Left lung (tissue), 10 donors: ENCODE data around the gene SNX5. TPM values are rescaled to one million over a fixed set of nuclear protein-coding genes. Genes with fewer than 3 reads are reported as not detected.
A peak's percentile ranks its signal among the peaks of the same experiment; 100 is the strongest.

ENCODE experiments used
- ATAC-seq: fragments of 200-7000 bp; cut with Tn5 transposase; one replicate; pipeline ENCODE4 v1.9.1; 2020; ENCODE audit warnings: moderate library complexity
- DNase-seq, 4 donors: peaks; one replicate each; pipeline ENCODE4 v3.0.0-alpha.2; 2013 to 2020
- H3K27ac ChIP-seq, 2 donors: fragments of 200-600 bp; sonication (generic) in 1 of 2; one replicate each; pipeline versions ENCODE4 v1.5.0 to v1.8.0; 2020 to 2021
- H3K27me3 ChIP-seq, 2 donors: fragments of 200-600 bp; sonication (generic) in 1 of 2; one replicate each; pipeline versions ENCODE4 v1.5.0 to v1.8.0; 2020 to 2021
- H3K36me3 ChIP-seq, 2 donors: fragments of 200-600 bp; sonication (generic) in 1 of 2; one replicate each; pipeline versions ENCODE4 v1.5.0 to v1.8.0; 2020 to 2021
- H3K4me1 ChIP-seq, 2 donors: fragments of 200-600 bp; one replicate each; pipeline ENCODE4 v1.8.0; 2021
- H3K4me3 ChIP-seq, 2 donors: fragments of 200-600 bp; sonication (generic) in 1 of 2; one replicate each; pipeline versions ENCODE4 v1.5.0 to v1.8.0; 2020 to 2021; ENCODE audit warnings: mild to moderate bottlenecking in 1 of 2
- H3K9me3 ChIP-seq, 2 donors: fragments of 200-600 bp; sonication (generic) in 1 of 2; one replicate each; pipeline versions ENCODE4 v1.5.0 to v1.8.0; 2020 to 2021
- CTCF ChIP-seq, 2 donors: fragments of 200-600 bp; sonication (generic) in 1 of 2; IDR thresholded peaks; one replicate each; pipeline versions ENCODE4 v1.5.0 to v1.8.0; 2021; ENCODE audit warnings: antibody characterized with exemption in 2 of 2
- intact Hi-C, 2 donors: fragments of 100-400 bp; cut with DNase I; formaldehyde crosslinking; loops; one replicate each; pipeline versions ENCODE4 v1.11.2 to v1.14.2; 2022
- polyA plus RNA-seq, 6 donors: library from polyadenylated mRNA; unstranded; fragments of 120-200 nt; gene quantifications; one replicate each; pipeline ENCODE4 v1.2.1, GENCODE V29; 2013; ENCODE audit not compliant: insufficient read length in 6 of 6
- total RNA-seq, 2 donors: library from RNA; stranded (reverse); fragmentation: NEBNext Ultra II Directional; extraction: Animal tissue kit (Norgen Biotek cat#: 25700); gene quantifications; one replicate each; pipeline ENCODE4 v1.2.1, GENCODE V29; 2021
- donor health status: DM: no; HTN: yes; CAD: no.
- donor health status: DM: no; HTN: no; CAD: no.

Gene SNX5
- total and polyA plus RNA-seq, 8 donors = 82.0 to 312 (median 247) TPM

- DNase-seq = no peak
- Histone ChIP-seq H3K9me3 (no peaks in the 10 kb centered on the region), H3K27ac (no peak overlapping the region), H3K4me3 (no peak overlapping the region), H3K36me3 (peaks cover 4 to 45% of the 10 kb centered on the region in 2 donors), H3K4me1 (peaks cover 17 to 28% of the 10 kb centered on the region in 2 donors), H3K27me3 (no peaks in the 10 kb centered on the region)
- ATAC-seq = no peak
- no peak for TF ChIP-seq CTCF (IDR thresholded peaks at IDR 0.05)
- intact Hi-C loops = no loop called here
Measured at GRCh38 chr20:17939622-17940223, 28.9 kb downstream of the SNX5 start.

- Histone ChIP-seq H3K4me3 (no peak overlapping the region), H3K27me3 (no peaks in the 10 kb centered on the region), H3K4me1 (peaks cover 17 to 28% of the 10 kb centered on the region in 2 donors), H3K36me3 (peaks cover 4 to 38% of the 10 kb centered on the region in 2 donors), H3K9me3 (no peaks in the 10 kb centered on the region), H3K27ac (no peak overlapping the region)
- ATAC-seq (peak; percentile 87), DNase-seq (peak in 2 of 4 donors; percentile 65 to 83)
- intact Hi-C loops = no loop called here
- TF ChIP-seq CTCF (IDR thresholded peaks at IDR 0.05) = peak; percentile 81 to 88
Measured at GRCh38 chr20:17938871-17939619, 29.5 kb downstream of the SNX5 start.

- DNase-seq = peak in 2 of 4 donors; percentile 92 to 95
- Histone ChIP-seq H3K27ac (peak overlapping the region; percentile 1 to 48), H3K27me3 (no peaks in the 10 kb centered on the region), H3K9me3 (no peaks in the 10 kb centered on the region), H3K4me1 (peaks cover 17 to 28% of the 10 kb centered on the region in 2 donors), H3K4me3 (no peak overlapping the region), H3K36me3 (peaks cover 0 to 18% of the 10 kb centered on the region in 2 donors)
- peak; percentile 29 for ATAC-seq
- intact Hi-C loops = no loop called here
- TF ChIP-seq CTCF (IDR thresholded peaks at IDR 0.05) = no peak
Measured at GRCh38 chr20:17936761-17937732, 31.5 kb downstream of the SNX5 start.

GRCh38 chr20:17936286-17936760 is 32.3 kb downstream of the SNX5 start:
- DNase-seq (no peak), ATAC-seq (no peak)
- H3K27ac ChIP-seq = peak overlapping the region; percentile 1 to 48
- no peak overlapping the region for H3K4me3 ChIP-seq
- peaks cover 0 to 11% of the 10 kb centered on the region in 2 donors for H3K36me3 ChIP-seq
- peaks cover 17 to 28% of the 10 kb centered on the region in 2 donors for H3K4me1 ChIP-seq
- intact Hi-C loops = no loop called here
- H3K9me3 ChIP-seq = peaks cover 0 to 3% of the 10 kb centered on the region in 2 donors
- no peaks in the 10 kb centered on the region for H3K27me3 ChIP-seq
- no peak for TF ChIP-seq CTCF (IDR thresholded peaks at IDR 0.05)
